HL-60 (cell line): Measurements from ENCODE around the gene FAM83F.

Experiments used
- DNase-seq, 2 experiments: peaks; one replicate each; pipeline ENCODE4 v3.0.0-alpha.2; 2010 to 2020; ENCODE audit warnings: low read depth in 1 of 2, low spot score in 1 of 2
- H3K27ac ChIP-seq: fragments of 250-450 bp; sonication (Bioruptor Pico); replicated peaks from 2 replicates; pipeline ENCODE4 v1.5.1; 2020; ENCODE audit warnings: mild to moderate bottlenecking, moderate library complexity
- H3K27me3 ChIP-seq: fragments of 250-450 bp; sonication (Bioruptor Pico); 2 replicates; pipeline ENCODE4 v1.5.1; 2021; ENCODE audit warnings: mild to moderate bottlenecking, moderate library complexity; ENCODE audit not compliant: insufficient read depth, poor library complexity, severe bottlenecking
- H3K4me3 ChIP-seq: replicated peaks from 2 replicates; pipeline ENCODE4 v1.5.1; 2011; ENCODE audit warnings: mild to moderate bottlenecking, control low read depth, low read length; ENCODE audit not compliant: insufficient read depth
- GABPA ChIP-seq: IDR thresholded peaks from 2 replicates; pipeline ENCODE4 v1.6.1; 2012; ENCODE audit warnings: low read depth
- POLR2AphosphoS5 ChIP-seq: IDR thresholded peaks from 2 replicates; pipeline ENCODE4 v1.6.1; 2012; ENCODE audit warnings: low read depth
- SPI1 ChIP-seq: IDR thresholded peaks from 2 replicates; pipeline ENCODE4 v1.6.1; 2012; ENCODE audit warnings: low read depth, mild to moderate bottlenecking, borderline replicate concordance
- TF ChIP-seq, protein P1 (sequence below): IDR thresholded peaks from 2 replicates; pipeline ENCODE4 v1.6.1; 2012; ENCODE audit warnings: low read depth; ENCODE audit not compliant: insufficient replicate concordance
- TF ChIP-seq, protein P2 (sequence below): IDR thresholded peaks from one replicate; pipeline ENCODE4 v1.5.1; 2011; ENCODE audit warnings: low read length, control low read depth, inconsistent platforms; ENCODE audit not compliant: insufficient read depth

Gene FAM83F

GRCh38 chr22:39958009-39958711 is 36.6 kb upstream of the FAM83F start:
- TF ChIP-seq, protein P1, sequence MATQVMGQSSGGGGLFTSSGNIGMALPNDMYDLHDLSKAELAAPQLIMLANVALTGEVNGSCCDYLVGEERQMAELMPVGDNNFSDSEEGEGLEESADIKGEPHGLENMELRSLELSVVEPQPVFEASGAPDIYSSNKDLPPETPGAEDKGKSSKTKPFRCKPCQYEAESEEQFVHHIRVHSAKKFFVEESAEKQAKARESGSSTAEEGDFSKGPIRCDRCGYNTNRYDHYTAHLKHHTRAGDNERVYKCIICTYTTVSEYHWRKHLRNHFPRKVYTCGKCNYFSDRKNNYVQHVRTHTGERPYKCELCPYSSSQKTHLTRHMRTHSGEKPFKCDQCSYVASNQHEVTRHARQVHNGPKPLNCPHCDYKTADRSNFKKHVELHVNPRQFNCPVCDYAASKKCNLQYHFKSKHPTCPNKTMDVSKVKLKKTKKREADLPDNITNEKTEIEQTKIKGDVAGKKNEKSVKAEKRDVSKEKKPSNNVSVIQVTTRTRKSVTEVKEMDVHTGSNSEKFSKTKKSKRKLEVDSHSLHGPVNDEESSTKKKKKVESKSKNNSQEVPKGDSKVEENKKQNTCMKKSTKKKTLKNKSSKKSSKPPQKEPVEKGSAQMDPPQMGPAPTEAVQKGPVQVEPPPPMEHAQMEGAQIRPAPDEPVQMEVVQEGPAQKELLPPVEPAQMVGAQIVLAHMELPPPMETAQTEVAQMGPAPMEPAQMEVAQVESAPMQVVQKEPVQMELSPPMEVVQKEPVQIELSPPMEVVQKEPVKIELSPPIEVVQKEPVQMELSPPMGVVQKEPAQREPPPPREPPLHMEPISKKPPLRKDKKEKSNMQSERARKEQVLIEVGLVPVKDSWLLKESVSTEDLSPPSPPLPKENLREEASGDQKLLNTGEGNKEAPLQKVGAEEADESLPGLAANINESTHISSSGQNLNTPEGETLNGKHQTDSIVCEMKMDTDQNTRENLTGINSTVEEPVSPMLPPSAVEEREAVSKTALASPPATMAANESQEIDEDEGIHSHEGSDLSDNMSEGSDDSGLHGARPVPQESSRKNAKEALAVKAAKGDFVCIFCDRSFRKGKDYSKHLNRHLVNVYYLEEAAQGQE = no peak
- TF ChIP-seq, protein P2, sequence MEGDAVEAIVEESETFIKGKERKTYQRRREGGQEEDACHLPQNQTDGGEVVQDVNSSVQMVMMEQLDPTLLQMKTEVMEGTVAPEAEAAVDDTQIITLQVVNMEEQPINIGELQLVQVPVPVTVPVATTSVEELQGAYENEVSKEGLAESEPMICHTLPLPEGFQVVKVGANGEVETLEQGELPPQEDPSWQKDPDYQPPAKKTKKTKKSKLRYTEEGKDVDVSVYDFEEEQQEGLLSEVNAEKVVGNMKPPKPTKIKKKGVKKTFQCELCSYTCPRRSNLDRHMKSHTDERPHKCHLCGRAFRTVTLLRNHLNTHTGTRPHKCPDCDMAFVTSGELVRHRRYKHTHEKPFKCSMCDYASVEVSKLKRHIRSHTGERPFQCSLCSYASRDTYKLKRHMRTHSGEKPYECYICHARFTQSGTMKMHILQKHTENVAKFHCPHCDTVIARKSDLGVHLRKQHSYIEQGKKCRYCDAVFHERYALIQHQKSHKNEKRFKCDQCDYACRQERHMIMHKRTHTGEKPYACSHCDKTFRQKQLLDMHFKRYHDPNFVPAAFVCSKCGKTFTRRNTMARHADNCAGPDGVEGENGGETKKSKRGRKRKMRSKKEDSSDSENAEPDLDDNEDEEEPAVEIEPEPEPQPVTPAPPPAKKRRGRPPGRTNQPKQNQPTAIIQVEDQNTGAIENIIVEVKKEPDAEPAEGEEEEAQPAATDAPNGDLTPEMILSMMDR = no peak
- TF ChIP-seq GABPA (no peak), POLR2AphosphoS5 (no peak), SPI1 (no peak)
- Histone ChIP-seq H3K27me3 (no peaks in the 10 kb centered on the region), H3K27ac (no peak overlapping the region), H3K4me3 (no peak overlapping the region)
- no peak for DNase-seq

DNA sequence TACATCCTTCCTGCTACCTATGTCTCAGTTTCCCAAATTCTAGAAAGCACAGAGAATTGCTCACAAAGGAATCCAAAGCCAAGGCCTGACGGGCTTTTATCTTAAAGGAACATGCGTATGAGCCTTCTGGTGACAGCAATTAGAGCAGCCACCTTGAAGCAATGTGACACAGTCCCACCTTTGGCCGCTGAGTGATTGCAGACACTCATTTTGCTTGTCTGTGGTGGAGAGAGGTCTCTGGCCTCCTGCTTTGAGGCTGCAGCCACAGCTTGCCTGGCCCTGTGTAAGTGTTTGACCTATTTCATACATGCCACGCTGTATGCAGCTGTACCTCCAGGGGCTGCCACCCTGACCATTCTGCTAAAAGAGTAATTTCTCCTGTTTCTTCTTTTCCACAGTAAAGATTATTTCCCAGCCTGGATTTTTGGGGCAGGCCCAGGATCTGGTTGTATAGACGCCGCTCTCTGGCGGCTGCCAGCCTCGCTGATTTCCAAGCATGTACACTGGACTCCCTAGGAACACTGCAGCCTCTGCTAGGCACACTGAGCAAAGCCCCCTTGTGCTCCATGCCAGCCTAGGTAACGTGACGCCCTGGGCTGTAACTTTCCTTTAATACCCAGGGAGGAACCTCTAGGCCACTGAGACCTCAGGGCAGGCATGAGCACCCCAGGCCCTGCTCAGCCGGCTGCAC is 35.7 kb upstream of the FAM83F start:
- Histone ChIP-seq H3K27ac (no peak overlapping the region), H3K4me3 (no peak overlapping the region), H3K27me3 (no peaks in the 10 kb centered on the region)
- DNase-seq = no peak
- TF ChIP-seq POLR2AphosphoS5 (no peak), GABPA (no peak), SPI1 (no peak)
- TF ChIP-seq, protein P1 = no peak

- H3K27ac ChIP-seq = peak within 1 kb of the TSS; percentile 54
- no peak within 1 kb of the TSS for H3K4me3 ChIP-seq
- H3K27me3 ChIP-seq = no peaks in the 10 kb centered on the region
- TF ChIP-seq POLR2AphosphoS5 (peak; percentile 43; the same call in 1 of the 2 replicates), GABPA (no peak)
- peak; percentile 43 to 51 for DNase-seq
These were observed 34.9 kb upstream of the FAM83F start, which contains the start of gene TMA7B for GRCh38 chr22:39959640-39960447. Gene TMA7B (plus strand): TSS chr22:39960397. CDS start chr22:39964375, 3,978 bp downstream.

DNA sequence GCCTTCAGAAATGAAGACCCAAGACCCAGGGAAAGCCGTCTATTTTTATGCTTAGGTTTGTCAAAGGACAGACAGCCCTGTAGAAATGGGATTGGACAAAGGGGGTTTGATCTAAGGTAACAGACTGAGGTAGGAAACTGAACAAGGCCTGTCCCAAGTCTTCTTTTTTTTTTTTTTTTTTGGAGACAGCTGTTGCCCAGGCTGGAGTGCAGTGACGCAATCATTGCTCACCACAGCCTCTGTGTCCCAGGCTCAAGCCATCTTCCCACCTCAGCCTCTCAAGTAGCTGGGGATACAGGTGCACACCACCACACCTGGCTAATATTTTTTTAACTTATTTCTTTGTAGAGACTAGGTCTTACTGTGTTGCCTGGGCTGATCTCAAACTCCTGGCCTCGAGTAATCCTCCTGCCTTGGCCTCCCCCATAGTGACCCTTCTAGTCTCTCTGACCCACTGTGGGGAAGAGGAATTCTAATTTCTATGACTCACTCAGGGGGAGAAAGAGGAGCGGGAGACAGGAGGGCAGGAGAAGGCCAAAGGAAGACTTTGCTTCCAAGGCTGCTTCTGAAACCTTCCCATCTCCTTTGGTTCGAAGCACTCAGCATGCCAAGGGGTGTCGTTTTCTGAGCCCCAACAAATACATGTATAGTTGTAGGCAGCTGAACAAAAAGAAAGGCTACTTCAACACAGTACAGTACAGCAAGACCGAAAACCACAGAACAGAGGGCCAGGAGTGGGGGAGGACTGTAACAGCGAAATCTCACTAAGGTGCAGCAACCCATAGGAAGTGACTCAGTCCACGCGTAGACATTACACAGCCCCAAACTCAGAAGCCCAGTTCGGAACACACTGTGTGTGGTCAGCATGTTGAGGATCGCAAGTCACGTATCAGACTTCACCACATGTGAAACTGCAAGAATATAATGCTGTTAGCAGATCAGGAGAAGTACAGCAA is 33.7 kb upstream of the FAM83F start:
- Histone ChIP-seq H3K27ac (peak overlapping the region; percentile 54), H3K27me3 (no peaks in the 10 kb centered on the region), H3K4me3 (no peak overlapping the region)
- DNase-seq = peak; percentile 73 to 91
- TF ChIP-seq POLR2AphosphoS5 (peak; percentile 80), SPI1 (0 out of 2 replicates have a peak, but pooled peaks have one; percentile 2), GABPA (no peak)
- TF ChIP-seq, protein P1 = no peak
- TF ChIP-seq, protein P2 = no peak
